HG03064 (cell line): Measurements from ENCODE around the gene ATAD3C.
"Not testable (repeated sequence)": the region's sequence is repeated elsewhere in the genome, so short reads cannot be mapped to it uniquely, and the experiment has no call there.

Experiments used
- ATAC-seq: cut with Tn5 transposase; IDR thresholded peaks from one replicate; pipeline ENCODE4 v1.9.1; 2021; ENCODE audit warnings: low read depth; ENCODE audit not compliant: unreplicated experiment

ATAD3C gene

DNA sequence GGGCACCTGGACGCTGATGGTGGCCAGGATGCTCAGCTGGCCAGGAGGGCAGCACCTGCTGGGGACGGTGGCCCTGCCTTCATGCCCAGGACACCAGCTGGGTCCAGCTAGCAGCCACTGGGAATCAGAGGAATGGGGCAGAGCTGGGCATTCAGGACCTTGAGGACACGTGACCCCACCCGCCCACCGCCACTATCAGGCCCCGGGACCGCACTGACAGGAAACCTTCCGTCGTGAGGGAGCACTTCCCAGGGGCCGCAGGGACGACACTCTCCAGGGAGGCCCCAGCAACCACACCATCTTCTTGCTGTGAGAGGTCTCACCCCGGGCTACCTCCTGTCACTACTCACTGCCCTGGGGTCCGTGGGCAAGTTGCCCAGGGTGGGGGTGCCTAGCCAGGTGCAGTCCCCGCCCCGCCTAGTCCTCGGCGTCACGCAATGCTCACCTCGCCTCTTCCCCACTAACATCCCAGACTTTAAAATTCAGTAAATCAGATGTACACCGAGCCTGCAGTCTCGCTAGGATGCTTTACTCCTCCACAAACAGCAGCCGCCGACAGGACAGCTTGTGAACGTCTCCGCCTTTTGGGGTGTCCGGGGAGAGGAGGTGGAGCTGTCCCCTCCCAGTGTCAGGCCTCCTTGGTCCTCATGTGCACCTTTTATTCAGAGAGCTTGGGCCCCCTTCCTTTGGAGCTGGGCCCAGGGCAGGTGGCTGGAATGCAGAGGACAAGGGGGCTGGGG, 9.1 kb upstream of the ATAD3C start:
- ATAC-seq: no peak

DNA sequence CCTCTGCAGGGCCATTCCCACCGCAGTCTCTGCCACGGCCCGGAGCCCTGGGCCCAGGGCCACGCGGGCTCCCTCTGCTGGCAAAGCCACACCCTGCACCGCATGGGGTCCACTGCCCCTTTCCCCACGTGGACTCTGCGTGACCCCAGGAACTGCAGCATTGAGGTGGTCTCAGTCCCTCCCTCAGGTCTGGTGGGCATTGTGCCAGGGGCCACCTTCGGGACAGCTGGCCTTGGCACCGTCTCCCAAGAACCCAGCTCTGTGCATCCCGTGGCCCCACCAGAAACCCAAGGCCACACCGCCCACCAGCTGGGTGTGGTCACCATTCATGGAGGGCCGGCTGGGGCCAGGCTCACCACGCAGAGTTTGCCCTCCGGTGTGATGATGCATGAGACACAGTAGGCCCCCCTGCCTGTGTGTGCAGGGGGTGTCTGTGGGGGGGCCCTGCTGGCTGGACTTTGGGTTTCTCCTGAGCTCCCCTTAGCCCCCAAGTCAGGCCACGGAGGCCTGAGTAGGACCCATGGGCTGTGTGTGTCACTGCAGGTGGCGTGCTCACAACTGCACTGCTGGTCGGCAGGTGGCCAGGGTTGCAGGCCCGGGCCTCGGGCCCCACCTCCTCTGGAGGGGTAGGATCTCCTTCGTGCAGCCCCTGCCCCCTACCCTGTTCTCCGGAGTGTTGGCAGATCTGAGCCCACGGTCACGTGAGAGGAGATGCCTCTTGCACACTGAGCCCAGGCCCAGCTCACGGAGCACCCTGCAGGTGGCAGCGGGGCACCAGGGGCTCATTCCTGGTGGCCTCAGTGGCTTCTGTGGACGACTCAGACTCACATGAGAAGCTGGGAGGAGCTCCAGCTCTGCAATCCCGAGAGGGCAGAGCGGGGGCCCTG, 8.2 kb upstream of the ATAD3C start:
- no peak for ATAC-seq

- ATAC-seq: no peak
These were observed 7.3 kb upstream of the ATAD3C start for GRCh38 chr1:1442069-1442770.

DNA sequence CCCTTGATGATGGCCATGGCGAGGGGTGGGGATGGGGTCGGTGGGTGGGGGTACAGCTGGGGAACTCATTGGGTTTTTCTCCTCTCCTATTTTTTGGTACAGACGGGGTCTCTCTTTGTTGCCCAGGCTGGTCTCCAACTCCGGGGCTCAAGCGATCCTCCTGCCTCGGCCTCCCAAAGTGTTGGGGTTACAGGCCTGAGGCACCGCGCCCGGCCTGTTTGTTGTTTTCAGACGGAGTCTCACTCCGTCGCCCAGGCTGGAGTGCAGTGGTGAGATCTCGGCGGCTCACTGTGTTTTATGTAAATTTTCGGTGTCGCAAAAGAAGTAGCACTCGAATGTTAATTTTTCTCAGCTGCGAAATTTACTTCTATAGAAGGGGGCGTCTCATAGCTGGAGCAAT, 2.9 kb upstream of the ATAD3C start:
- ATAC-seq: not testable (repeated sequence)

GRCh38 chr1:1450616-1451015, 1.1 kb downstream of the ATAD3C start:
- not testable (repeated sequence) for ATAC-seq

GRCh38 chr1:1451696-1452364, 2.3 kb downstream of the ATAD3C start:
- ATAC-seq: no peak

DNA sequence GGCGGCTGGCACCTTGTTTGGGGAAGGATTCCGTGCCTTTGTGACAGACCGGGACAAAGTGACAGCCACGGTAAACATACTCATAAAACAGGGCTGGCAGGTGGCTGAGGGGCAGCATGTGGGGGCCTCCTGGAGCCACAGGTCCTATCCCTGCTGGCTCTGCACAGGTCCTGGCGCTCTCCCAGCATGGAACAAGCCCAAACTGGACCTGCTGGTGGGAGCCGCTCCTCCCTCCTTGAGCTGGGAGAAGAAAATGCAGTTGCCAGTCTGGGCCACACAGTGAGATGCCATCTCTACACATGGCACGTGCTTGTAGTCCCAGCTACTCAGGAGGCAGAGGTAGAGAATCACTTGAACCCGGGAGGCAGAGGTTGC, 2.9 kb downstream of the ATAD3C start:
- not testable (repeated sequence) for ATAC-seq

DNA sequence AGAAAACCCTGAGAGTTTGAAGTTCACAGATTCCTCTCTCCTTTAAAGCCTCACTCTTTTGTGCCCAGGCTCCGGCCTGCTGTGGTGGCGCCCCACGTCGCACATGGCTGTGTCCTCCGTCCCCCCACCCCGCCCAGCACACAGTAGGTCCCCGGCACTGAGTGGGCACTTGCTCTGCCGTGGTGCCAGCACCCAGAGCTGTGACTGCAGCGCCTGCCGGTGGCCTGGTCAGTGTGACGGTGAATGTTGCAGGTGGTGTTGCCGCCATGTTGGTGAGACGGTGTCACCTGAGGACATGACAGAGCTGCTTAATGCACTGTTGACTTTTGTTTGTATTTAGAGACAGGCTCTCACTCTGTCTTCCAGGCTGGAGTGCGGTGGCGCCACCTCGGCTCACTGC, 3.4 kb downstream of the ATAD3C start:
- no peak for ATAC-seq

DNA sequence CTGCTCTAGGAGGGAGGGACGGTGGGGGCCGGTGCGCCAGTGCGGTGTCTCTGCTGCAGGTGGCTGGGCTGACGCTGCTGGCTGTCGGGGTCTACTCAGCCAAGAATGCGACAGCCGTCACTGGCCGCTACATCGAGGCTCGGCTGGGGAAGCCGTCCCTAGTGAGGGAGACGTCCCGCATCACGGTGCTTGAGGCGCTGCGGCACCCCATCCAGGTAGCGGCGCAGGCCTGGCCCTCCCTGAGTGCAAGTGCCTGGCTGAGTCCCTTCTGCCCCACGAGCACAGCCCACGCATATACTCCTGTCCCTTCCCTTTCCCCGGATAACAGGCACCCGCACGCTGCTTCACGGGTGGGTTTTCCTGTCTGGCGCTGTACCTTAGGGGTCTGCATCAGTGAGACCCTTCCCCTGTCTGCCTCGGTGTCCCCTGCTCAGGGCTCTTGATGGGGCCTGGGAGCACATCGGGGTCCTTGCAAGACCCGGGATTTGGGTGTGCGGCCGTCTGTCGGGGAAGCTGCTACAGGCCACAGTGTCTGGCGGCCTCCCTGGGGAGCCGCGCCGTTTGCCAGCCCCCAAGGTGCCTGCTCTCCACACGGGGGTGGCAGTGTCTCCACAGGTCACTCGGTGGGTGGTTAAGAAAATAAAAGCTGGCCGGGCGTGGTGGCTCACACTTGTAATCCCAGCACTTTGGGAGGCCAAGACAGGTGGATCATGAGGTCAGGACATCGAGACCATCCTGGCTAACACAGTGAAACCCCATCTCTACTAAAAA, 5.0 kb downstream of the ATAD3C start:
- not testable (repeated sequence) for ATAC-seq

DNA sequence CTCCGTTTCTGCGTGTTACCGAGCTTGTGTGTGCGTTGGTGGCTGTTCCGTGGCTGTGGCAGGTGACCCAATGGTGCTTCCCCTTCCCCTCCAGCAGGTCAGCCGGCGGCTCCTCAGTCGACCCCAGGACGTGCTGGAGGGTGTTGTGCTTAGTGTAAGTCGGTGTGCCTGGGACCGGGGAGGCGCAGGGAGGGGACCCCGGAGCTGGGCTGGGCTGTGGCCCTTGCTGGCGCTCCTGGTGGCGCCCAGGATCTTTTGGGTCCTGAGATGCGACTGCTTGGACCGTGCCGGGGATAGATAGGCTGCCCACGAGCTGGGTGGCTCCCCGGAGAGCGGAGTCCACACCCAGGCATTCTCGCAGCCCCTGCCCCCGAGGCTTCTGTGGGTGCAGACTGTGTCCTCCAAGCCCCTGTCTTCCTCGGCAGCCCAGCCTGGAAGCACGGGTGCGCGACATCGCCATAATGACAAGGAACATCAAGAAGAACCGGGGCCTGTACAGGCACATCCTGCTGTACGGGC, 5.9 kb downstream of the ATAD3C start:
- ATAC-seq: no peak

DNA sequence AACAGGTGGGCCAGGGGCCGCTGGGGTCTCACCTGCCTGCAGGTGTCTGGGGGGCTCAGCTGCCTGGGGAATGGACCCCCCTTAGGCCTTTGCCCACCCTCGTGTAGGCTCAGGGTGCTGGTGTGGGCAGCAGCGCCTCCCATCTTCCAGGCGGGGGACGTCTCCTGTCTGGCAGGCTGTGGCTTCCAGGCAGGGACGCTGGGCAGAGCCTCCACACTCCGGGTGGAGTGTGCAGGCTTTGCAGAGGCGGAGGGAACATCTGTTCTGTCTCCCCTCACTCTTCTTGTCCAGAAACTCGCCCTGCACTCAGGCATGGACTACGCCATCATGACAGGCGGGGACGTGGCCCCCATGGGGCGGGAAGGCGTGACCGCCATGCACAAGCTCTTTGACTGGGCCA, 6.4 kb downstream of the ATAD3C start:
- ATAC-seq: not testable (repeated sequence)

GRCh38 chr1:1456683-1457255, 7.3 kb downstream of the ATAD3C start:
- ATAC-seq: not testable (repeated sequence)

GRCh38 chr1:1459156-1459555, 9.7 kb downstream of the ATAD3C start:
- ATAC-seq: not testable (repeated sequence)

DNA sequence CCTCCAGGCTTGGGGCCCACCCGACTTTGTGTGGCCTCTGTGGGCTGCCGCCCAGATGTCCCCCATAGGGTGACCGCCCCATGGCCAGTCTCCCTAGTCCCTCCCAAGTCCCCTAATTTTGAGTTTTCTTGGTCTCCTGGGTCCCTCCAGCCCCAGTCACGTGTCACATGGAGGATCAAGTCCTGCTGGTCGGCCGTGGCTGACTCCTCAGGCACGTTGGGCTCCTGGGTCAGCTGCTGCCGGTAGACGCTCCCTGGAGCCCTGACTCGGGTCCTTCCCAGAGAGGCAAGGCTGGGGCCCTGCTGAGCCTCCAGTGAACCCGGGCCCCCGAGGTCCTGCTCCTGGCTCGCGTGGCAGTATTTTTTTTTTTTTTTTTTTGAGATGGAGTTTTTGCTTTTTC, 10.2 kb downstream of the ATAD3C start:
- ATAC-seq: not testable (repeated sequence)

GRCh38 chr1:1460540-1461130, 11.1 kb downstream of the ATAD3C start:
- ATAC-seq: no peak

- ATAC-seq: no peak
These were observed 12.3 kb downstream of the ATAD3C start for GRCh38 chr1:1461721-1462317.

DNA sequence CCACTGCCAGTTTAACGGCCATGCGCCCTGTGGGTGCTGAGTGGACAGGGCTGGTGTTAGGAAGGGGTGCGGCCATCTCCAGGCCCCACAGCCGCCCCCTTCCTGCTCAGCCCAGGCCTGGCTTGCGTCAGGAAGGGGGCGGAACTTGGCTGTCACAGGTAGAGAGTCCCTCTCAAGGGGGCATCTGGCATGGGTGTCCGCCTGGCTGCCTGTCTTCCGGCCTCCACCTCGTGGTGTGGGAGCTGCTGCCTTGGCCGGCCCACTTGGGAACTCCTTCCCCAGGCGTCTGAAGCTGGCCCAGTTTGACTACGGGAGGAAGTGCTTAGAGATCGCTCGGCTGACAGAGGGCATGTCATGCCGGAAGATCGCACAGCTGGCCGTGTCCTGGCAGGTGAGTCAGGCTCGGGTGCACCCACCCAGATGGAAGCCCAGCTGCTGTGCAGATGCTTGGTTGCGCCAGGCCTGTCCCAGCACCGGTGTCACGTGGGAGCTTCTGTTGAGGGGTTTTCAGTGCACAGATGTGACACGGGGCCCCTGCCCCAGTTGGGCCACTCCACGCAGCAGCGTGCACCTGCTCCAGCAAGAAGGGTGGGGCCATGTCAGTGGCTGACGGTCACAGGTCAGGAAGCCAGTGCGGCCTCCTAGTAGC, 13.0 kb downstream of the ATAD3C start:
- no peak for ATAC-seq

DNA sequence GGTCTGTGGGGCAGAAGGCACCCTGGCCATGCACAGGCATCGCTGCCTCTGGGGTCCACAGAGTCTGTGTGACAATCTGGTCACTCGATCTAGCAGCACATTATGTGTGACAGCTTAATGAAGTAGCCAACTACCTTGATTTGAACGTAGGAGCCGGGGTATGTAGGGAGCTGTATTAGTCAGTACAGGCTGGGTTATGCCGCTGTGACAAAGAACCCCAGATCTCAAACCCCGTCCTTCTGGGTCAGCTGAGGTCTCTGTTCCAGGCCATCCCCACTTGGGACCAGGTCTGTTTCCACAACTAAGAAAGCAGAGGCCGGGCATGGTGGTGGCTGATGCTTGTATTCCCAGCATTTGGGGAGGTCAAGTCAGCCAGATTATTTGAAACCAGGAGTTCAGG, 13.8 kb downstream of the ATAD3C start:
- no peak for ATAC-seq
